ENCODE measurements around the gene RARA.

RARA gene

DNA sequence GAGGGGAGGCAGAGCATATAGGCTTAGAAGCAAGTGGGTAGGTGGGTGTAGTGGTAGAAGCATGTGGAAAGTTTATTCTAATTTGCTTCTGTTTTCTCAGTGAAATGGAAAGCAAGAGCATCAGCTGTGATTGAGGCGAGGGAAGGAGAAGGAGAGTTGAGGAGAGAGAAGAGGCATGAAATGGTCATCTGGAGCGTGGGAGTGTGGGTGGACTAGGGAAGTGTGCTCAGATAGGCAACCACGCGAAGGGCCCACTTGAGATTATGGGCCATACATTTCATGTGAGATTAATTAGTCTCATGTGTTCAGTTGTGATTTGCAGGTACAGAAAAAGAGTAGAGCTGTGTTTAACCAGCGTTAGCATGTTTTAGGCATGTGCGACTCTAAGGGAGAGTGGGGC, 42.1 kb upstream of the RARA start:
- H3K36me3 ChIP-seq: peaks cover 56 to 95% (median 69%) of the 10 kb centered on the region in 3 donors
- H3K27ac ChIP-seq: no peak overlapping the region
- intact Hi-C loops (cut with DNase I; ENCODE audit: low total_unique reads): no loop called here
- DNase-seq: no peak
- H3K4me1 ChIP-seq: no peaks in the 10 kb centered on the region
- H3K27me3 ChIP-seq: no peaks in the 10 kb centered on the region
- H3K4me3 ChIP-seq: no peak overlapping the region
- no peaks in the 10 kb centered on the region for H3K9me3 ChIP-seq
- TF ChIP-seq, protein P1, sequence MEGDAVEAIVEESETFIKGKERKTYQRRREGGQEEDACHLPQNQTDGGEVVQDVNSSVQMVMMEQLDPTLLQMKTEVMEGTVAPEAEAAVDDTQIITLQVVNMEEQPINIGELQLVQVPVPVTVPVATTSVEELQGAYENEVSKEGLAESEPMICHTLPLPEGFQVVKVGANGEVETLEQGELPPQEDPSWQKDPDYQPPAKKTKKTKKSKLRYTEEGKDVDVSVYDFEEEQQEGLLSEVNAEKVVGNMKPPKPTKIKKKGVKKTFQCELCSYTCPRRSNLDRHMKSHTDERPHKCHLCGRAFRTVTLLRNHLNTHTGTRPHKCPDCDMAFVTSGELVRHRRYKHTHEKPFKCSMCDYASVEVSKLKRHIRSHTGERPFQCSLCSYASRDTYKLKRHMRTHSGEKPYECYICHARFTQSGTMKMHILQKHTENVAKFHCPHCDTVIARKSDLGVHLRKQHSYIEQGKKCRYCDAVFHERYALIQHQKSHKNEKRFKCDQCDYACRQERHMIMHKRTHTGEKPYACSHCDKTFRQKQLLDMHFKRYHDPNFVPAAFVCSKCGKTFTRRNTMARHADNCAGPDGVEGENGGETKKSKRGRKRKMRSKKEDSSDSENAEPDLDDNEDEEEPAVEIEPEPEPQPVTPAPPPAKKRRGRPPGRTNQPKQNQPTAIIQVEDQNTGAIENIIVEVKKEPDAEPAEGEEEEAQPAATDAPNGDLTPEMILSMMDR (IDR thresholded peaks at IDR 0.05): no peak

DNA sequence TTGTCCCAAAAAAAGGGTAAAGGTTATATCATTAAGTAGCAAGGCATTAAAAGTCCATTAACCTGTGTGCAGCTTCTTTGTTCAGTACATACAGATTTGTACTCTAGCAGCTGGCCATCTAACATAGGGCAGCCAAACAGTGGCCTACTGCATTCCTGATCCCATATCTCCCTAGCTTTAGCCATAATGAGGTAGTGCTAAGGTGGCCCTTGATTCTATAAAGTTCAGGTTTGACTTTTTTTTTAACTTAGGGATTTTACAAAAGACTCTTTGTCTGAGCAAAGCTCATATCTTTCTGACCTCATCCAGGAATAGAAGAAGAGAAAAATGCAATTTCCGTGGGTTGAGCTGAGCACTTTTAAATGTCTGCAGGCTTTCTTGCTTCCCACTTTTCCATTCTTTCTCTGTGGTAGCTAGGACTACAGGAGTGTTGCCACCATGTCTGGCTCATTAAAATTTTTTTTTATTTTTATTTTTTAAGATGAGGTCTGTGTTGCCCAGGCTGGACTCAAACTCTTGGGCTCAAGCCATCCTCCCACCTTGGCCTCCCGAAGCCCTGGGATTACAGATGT, 40.8 kb upstream of the RARA start:
- Histone ChIP-seq H3K9me3 (no peaks in the 10 kb centered on the region), H3K27me3 (no peaks in the 10 kb centered on the region), H3K36me3 (peaks cover 43 to 94% (median 69%) of the 10 kb centered on the region in 3 donors), H3K4me3 (no peak overlapping the region), H3K4me1 (no peaks in the 10 kb centered on the region), H3K27ac (no peak overlapping the region)
- DNase-seq: no peak
- TF ChIP-seq, protein P1 (IDR thresholded peaks at IDR 0.05): no peak
- intact Hi-C loops (cut with DNase I; ENCODE audit: low total_unique reads): no loop called here

DNA sequence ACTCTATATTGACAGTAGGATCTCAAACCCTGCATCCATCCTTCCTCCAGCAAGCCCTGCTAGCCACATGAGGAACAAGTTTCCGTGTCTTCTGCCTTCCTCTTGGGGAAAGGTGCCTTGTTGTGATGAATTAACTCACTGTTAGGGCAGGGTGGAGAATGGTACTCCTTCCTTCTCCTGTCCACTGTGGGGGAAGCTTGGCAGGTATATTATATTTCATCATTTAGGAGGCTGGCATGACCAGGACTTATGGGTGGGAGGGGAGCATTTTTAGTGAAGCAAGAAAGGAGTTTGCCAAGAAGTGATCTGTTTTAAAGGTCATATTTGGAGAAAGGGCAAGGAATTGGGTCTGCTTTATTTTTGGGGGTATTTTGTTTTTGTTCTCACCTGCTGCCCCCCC, 30.6 kb upstream of the RARA start:
- intact Hi-C loops (cut with DNase I; ENCODE audit: low total_unique reads): loop anchor here (10.0 kb wide), 1 partner anchor 264 kb away; the partner anchor contains the start of gene CSF3
- Histone ChIP-seq H3K36me3 (peaks cover 57 to 82% (median 70%) of the 10 kb centered on the region in 3 donors), H3K27ac (no peak overlapping the region), H3K4me3 (no peak overlapping the region), H3K27me3 (no peaks in the 10 kb centered on the region), H3K9me3 (no peaks in the 10 kb centered on the region), H3K4me1 (peaks cover 0 to 2% (median under 1%) of the 10 kb centered on the region in 4 donors)
- TF ChIP-seq, protein P1 (IDR thresholded peaks at IDR 0.05): no peak
- DNase-seq: no peak

DNA sequence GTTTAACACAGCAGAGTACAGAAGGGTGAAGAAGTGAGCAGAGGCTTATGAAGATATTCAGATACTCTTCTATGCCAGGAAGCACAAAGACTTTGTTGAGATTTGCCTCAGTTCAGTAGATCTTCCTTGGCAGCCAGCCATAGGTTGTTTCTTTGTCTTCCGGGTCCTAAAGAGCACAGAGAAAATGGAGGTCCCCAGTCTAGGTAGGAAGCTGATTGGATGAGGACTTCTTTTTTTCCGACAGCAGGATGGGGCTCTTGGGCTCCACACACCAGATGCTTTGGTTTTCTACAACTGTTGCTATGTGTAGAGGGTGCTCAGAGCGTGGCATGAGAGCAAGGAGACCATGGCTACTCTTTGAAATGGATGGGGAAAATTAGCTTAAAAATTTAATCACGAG, 29.6 kb upstream of the RARA start:
- intact Hi-C loops (cut with DNase I; ENCODE audit: low total_unique reads): loop anchor here (10.0 kb wide), 1 partner anchor 265 kb away; the partner anchor contains the start of gene CSF3

DNA sequence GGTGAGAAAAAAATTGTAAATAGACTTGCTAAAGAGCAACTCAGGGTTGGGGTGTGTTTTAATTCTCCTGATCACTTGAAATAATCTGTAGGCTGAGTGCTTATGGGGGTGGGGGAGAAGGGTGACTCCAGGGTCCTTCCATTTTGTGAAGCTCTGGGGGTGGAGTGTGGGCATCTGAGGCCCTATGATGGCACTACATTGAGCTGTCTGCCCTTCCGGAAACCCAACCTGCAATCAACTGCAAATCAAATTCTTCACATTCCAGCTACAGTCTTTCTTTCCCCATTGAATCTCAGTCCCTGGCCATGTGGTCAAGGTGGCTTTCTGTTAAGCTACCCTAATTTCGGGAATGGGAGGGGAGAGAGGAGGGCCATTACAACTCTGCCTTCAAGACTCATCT, 27.3 kb upstream of the RARA start:
- intact Hi-C loops (cut with DNase I; ENCODE audit: low total_unique reads): no loop called here
- H3K9me3 ChIP-seq: no peaks in the 10 kb centered on the region
- peaks cover 0 to 16% (median 6%) of the 10 kb centered on the region in 4 donors for H3K4me1 ChIP-seq
- H3K36me3 ChIP-seq: peaks cover 33 to 50% (median 39%) of the 10 kb centered on the region in 3 donors
- H3K27ac ChIP-seq: no peak overlapping the region
- H3K4me3 ChIP-seq: no peak overlapping the region
- TF ChIP-seq, protein P1 (IDR thresholded peaks at IDR 0.05): no peak
- DNase-seq: no peak
- no peaks in the 10 kb centered on the region for H3K27me3 ChIP-seq

More for the DNA sequence above, 29.6 kb upstream of the RARA start:
- H3K9me3 ChIP-seq: no peaks in the 10 kb centered on the region
- TF ChIP-seq, protein P1 (IDR thresholded peaks at IDR 0.05): no peak
- no peak overlapping the region for H3K27ac ChIP-seq
- H3K27me3 ChIP-seq: no peaks in the 10 kb centered on the region
- peaks cover 51 to 72% (median 61%) of the 10 kb centered on the region in 3 donors for H3K36me3 ChIP-seq
- no peak overlapping the region for H3K4me3 ChIP-seq
- DNase-seq: no peak
- peaks cover 0 to 11% (median 3%) of the 10 kb centered on the region in 4 donors for H3K4me1 ChIP-seq

All from tibial artery (tissue), 4 donors.